ENCODE measurements around the gene PES1.
"Not testable (repeated sequence)": the region's sequence is repeated elsewhere in the genome, so short reads cannot be mapped to it uniquely, and the experiment has no call there.

The PES1 gene

GRCh38 chr22:30573594-30574094 is 18.1 kb downstream of the PES1 start:
- DNase-seq, result no peak

DNA sequence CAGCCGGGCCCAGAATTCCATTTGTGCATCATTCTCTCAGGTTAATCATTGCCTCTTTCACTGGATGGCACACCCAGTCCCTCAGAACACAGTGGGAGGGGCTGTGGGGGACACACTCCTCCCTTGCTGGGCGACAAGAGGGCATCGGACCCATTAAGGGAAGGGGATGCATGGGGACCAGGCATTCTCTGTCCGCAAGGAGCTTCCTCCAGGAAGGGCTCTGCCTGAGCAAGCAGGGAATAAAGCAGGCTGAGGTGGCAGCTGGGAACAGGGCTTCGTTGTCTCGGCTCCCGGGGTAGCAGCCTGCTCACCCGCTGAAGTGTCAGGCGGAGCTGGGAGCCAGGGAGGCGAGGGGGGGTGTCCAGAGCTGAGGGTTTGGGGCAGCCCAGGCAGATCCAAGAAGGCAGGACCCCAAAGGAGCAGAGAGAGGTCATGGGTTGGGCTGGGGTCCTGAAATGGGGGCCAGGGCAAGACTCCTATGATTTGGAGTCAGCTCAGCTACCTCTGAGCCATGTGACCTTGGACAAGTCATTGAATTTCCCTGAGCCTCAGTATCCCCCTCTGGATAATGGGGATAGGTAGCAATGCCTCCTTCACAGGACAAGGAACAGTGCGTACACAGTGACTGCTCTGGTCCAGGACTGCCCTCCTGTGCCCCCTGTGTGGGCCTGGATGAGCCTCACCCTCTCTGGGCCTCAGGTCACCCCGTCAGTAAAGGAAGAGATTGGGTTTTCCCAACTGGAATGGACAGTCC is 18.7 kb downstream of the PES1 start:
- no peak for DNase-seq

- DNase-seq, result no peak
These were observed 19.5 kb downstream of the PES1 start for GRCh38 chr22:30572210-30572609.

GRCh38 chr22:30569674-30570202 is 22.0 kb downstream of the PES1 start:
- no peak for DNase-seq

DNA sequence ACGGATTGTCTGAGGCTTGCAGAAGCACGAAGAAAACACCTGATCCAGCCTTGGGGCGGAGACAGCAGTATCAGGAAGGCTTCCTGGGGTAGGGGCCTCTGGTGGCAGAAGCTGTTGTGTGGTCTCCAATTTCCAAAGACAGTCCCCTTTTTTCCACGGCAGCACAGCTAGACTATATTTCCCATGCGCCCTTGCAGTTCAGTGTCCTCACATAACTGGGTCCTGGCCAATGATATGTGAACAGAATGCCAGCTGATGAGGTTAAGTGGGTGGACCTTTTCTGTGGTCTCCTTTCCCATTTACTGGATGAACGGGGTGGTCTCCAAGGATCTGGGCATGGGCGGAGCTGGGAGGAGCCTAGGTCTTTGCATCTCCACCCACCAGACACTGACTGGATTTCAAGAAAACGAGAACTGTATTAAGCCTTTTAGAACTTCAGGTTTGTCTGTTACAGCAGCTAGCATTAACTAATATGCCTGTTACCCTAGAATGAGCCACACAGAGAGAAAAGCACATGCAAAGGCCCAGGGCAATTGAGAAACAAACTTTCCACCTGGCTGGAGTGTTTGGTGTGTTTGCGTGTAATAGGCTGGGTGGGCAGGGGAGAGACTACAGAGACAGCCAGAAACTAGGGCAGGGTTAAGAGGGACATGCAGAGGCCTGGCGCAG is 23.4 kb downstream of the PES1 start:
- no peak for DNase-seq

GRCh38 chr22:30567277-30567676 is 24.4 kb downstream of the PES1 start:
- DNase-seq, result not testable (repeated sequence)

DNA sequence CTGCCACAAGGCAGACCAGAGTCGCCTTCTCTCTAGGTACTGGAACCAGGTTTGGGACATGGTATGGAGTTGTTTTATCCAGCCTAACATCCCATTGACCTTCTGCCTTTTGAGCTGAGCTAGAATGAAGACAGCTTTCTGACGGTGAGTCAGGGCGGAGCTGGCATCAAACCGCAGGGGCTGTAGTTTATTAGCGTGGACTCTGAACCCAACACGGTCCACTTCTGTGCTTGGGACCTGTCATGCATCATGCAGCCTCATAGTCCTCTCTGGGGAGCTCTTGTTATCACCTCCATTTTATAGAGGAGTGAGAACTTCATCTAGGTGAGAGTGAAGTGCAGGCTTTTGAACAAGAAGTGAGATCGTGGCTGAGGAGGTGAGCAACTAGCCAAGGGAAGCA is 25.6 kb downstream of the PES1 start:
- DNase-seq, result no peak

- no peak for DNase-seq
These were observed 26.4 kb downstream of the PES1 start for GRCh38 chr22:30565341-30565740.

DNA sequence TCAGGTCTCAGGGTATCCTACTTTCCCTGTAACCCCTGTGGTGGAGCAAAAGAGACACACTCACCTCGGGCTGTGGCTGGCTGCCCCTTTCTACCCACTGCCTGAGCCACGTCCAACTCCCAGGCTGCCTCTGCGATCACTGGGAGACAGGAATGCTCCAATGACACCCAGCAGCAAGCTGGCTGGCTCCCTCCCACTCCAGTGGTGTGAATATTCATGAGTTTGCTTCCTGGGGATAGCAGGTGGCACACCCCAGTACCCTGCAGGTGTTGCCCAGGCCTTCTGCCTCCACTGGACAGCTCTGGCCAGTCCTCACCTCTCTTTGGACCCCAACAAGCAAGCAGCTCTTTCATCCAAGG is 27.0 kb downstream of the PES1 start:
- DNase-seq, result no peak

- no peak for DNase-seq
These were observed 27.5 kb downstream of the PES1 start for GRCh38 chr22:30564045-30564760.

GRCh38 chr22:30562366-30562765 is 29.3 kb downstream of the PES1 start:
- no peak for DNase-seq

GRCh38 chr22:30561402-30562189 is 30.1 kb downstream of the PES1 start:
- no peak for DNase-seq

- DNase-seq, result not testable (repeated sequence)
These were observed 31.0 kb downstream of the PES1 start for GRCh38 chr22:30560643-30561202.

DNA sequence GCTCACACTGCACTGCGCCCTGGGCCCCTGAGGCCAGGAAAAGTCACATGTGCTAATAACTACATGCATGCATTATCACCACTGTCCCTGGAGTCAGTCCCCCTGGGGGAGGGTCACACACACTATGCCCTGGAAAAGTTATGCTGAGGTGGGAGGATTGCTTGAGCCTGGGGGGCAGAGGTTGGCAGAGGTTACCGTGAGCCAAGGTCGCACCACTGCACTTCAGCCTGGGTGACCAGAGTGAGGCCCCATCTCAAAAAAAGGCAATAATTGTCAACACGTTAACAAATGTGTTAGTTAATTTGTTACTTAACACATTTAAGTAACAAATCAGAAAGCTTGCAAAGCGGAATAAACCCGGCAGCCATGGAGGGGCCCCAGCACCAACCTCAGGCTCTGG is 31.8 kb downstream of the PES1 start:
- DNase-seq, result no peak

GRCh38 chr22:30557243-30557642 is 34.5 kb downstream of the PES1 start:
- DNase-seq, result no peak

DNA sequence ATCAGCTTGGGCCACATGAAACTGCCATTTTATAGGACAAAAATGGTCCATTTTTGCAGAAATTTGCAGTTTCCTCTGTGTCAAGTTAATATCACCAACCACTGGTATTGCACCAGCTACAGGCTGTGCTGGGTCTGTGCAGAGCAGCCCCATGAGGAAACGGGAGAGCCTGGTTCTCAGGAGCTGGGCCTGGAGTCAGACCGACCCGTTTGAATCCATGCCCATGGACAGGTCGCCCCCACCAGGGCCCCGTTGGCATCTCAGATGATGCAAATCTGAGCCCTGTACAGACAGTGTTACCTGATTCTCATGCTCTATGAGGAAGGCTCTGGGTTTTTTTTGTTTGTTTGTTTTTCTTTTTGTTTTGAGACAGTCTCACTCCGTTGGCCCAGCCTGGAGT is 35.3 kb downstream of the PES1 start:
- no peak for DNase-seq

DNA sequence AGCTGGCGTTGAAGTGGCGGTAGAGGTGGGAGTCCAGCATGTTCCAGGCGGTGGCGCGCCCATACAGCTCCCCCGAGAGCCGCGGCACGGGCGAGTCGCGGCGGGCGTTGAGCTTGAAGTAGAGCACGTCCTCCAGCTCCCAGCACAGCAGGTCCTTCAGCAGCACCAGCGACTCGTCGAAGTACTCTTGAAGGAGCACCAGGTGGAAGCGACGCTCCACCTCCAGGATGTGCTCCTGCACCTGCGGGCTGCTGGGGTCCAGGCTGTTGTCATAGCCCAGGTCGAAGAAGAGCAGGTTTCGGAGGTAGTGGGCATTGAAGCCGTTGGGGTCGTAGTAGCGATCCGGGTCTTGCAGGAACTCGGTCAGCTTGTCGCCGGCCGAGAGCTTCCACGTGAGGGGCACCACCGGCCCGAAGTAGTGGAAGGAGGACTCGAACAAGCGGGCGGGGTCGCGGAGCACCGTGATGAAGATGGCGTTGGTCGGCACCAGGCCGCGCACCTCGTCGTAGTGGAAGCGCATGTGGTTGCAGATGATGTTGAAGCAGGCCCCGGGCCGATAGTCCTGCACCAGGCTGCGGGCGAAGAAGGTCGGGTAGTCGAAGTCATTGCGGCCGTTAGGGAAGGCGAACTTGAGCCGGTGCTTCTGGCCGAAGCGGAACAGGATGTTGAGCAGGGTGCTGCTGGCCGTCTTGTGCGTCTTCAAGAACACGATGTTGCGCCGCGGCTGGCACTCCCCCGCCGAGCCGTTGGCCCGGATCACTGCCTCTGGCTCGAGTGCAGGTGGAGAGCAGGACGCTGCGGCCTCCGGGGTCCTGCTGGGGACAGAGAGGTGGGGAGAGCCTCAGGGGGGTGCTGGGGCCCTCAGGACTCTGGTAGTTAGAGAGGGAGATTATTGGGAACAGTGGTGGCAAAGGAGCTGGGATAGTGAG is 36.2 kb downstream of the PES1 start:
- no peak for DNase-seq

DNA sequence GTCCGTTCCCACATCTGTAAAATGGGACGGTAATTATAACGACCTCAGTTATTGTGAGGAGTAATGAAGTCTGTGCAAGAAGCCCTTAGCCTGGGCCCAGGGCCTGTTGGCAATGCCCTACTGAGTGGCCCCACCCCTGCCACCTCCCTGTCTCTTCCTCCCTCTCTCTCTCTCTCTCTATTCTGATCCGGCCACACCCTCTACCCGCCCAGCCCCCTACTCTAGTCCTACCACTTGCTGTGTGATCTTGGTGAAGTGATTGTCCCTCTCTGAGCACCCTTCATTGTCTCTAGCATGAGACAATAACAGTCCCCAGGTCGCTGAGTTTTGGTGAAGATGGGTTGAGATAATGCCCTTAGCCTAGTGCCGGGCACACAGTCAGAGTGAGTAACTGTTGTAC is 37.7 kb downstream of the PES1 start:
- DNase-seq, result no peak

- no peak for DNase-seq
These were observed 39.0 kb downstream of the PES1 start for GRCh38 chr22:30552719-30553118.

DNA sequence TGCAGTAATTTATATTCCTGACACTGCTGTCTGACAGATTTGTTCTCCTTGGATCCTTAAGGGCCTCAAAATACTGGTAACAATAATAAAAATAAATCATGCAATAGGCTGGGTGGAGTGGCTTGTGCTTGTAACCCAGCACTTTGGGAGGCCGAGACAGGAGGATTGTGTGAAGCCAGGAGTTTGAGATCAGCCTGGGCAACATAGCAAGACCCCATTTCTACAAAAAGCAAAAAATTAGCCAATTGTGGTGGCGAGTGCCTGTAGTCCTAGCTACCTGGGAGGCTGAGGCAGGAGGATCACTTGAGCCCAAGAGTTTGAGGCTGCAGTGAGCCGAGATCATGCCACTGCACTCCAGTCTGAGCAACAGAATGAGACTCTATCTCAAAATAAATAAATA is 39.9 kb downstream of the PES1 start:
- not testable (repeated sequence) for DNase-seq

DNA sequence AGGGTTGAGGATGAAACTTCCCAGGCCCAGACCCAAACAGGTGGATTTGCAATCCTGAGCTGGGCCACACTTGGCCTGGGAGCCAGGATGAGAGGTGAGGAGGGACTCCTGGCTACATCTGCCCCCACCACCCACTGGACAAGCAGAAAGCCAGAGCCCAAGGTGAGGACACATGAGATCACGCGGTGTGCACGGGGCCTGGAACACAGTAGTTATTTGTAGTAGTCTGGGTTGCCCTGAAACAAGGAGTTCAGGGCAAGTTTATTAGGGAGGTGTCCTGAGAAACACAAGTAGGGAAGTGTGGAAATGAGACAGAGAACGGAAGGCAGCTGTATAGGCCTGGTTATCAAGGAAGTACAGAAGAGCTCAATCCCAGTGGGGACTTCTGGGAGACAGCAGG is 44.5 kb downstream of the PES1 start:
- DNase-seq, result no peak

Data from NCI-H446 treated with DMSO at 0.1 percent for 48 hours (cell line).